ENCODE data around the gene LINGO4. TPM values are rescaled to one million over a fixed set of nuclear protein-coding genes. Genes with fewer than 3 reads are reported as not detected.

LINGO4 gene
- total RNA-seq, 1 donor from 2014 or later: not detected

DNA sequence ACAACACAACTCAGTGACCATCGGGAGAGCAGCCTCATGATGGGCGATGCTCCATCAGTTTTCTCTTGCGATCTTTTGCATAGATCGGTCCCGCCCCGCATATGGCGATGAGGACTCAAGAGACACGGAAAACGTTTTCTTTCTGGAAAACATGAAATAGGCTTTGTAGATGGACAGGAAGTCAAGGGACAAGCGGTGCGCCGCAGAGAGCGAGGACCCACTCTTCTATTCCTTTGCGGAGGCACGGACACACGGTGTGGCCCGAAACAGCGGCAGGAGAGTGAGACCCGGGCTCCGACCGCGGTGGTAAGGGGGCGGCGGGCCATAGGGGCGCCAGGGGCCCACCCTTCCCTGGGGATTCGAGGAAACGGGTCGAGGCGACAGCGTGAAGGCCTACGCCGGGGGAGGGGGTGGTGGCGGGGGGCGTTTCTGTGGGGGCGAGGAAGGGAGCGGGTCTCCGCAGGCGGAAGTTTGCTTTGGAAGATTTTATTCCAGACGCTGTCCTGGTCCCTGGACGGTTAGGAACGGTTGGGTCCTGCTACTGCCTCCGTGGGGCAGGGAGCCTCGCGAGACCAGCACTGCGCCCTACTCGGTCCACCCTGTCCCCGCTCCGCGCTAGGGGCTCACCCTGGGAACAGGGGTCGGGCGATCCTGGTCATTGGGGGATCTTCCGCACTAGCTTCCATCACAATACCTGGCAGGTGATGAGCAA, 14.1 kb downstream of the LINGO4 start:
- Mint-ChIP-seq H3K27me3 (ENCODE audit: unreplicated experiment) (peaks cover 12% of the 10 kb centered on the region), H3K4me1 (ENCODE audit: low read depth, unreplicated experiment) (peaks cover 8% of the 10 kb centered on the region), H3K4me3 (ENCODE audit: unreplicated experiment) (peak overlapping the region; percentile 100), H3K9me3 (ENCODE audit: unreplicated experiment) (peaks cover 12% of the 10 kb centered on the region), H3K27ac (ENCODE audit: unreplicated experiment) (peak overlapping the region; percentile 100), H3K36me3 (ENCODE audit: unreplicated experiment) (no peaks in the 10 kb centered on the region)
- TF ChIP-seq, protein P1, sequence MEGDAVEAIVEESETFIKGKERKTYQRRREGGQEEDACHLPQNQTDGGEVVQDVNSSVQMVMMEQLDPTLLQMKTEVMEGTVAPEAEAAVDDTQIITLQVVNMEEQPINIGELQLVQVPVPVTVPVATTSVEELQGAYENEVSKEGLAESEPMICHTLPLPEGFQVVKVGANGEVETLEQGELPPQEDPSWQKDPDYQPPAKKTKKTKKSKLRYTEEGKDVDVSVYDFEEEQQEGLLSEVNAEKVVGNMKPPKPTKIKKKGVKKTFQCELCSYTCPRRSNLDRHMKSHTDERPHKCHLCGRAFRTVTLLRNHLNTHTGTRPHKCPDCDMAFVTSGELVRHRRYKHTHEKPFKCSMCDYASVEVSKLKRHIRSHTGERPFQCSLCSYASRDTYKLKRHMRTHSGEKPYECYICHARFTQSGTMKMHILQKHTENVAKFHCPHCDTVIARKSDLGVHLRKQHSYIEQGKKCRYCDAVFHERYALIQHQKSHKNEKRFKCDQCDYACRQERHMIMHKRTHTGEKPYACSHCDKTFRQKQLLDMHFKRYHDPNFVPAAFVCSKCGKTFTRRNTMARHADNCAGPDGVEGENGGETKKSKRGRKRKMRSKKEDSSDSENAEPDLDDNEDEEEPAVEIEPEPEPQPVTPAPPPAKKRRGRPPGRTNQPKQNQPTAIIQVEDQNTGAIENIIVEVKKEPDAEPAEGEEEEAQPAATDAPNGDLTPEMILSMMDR (IDR thresholded peaks at IDR 0.05; ENCODE audit: partially characterized antibody, unreplicated experiment): no peak
- DNase-seq: peak; percentile 63

DNA sequence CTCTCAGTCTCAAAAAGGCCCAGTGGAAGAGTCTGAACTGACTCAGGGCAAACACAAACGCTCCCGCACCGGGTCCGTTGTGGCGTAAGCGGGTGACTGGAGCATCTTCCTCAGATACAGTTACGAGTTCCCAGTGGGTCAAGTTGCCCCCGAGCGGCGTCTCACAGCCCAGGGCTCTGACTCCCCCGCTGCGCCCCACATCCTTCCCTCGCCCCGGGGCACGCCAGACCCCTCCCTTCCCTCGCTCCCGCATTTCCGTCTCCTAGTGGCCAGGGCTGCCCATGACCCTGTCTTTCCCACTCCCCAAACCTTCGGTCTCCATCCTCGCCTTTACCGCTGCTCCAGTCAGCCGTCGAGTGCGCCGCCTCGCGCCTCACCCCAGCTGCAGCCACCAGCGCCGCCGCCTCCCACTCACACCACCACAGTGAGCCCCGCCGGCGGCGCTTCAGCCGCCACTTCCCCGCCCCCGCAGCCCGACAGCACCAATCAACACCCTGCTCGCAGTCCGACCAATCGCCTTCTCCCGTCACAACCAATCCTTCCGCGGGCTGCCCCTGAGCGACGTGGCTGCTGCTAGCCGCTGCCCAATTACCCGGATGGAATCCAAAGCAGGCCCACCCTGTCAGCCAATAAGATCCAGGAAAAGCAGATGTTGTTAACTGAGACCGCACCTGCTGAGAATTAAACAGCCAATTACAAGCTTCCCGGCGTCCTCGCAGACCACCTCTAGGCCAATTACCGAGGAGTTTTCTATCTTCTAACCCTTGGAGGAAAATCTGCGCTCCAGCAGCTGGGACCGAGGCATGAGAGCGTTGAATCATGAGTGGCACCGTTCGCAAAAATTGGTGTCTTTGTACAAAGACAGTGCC, 14.9 kb downstream of the LINGO4 start, which contains the start of gene TDRKH:
TSS of gene TDRKH (minus strand) at position 430 of the 869 bp plus-strand sequence. CDS start 7,478 bp downstream, outside the sequence.
- peak; percentile 98 for DNase-seq
- Mint-ChIP-seq H3K27ac (ENCODE audit: unreplicated experiment) (peak within 1 kb of the TSS; percentile 100), H3K27me3 (ENCODE audit: unreplicated experiment) (peaks cover 12% of the 10 kb centered on the region), H3K9me3 (ENCODE audit: unreplicated experiment) (peaks cover 12% of the 10 kb centered on the region), H3K4me1 (ENCODE audit: low read depth, unreplicated experiment) (peaks cover 8% of the 10 kb centered on the region), H3K4me3 (ENCODE audit: unreplicated experiment) (peak within 1 kb of the TSS; percentile 100), H3K36me3 (ENCODE audit: unreplicated experiment) (no peaks in the 10 kb centered on the region)
- TF ChIP-seq, protein P1 (IDR thresholded peaks at IDR 0.05; ENCODE audit: partially characterized antibody, unreplicated experiment): peak; percentile 48

DNA sequence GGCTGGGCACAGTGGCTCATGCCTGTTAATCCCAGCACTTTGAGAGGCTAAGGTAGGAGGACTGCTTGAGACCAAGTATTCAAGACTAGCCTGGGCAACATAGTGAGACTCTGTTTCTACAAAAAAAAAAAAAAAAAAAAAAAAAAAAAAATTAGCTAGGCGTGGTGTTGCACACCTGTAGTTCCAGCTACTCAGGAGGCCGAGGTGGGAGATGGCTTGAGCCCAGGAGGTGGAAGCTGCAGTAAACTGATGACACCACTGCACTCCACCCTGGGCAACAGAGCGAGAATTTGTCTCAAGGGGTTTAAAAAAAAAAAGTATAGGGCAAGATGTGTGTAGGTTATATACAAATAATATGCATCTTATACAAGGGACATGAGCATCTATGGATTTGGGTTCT, 17.5 kb downstream of the LINGO4 start:
- TF ChIP-seq, protein P1 (IDR thresholded peaks at IDR 0.05; ENCODE audit: partially characterized antibody, unreplicated experiment): no peak
- DNase-seq: no peak
- Mint-ChIP-seq H3K27ac (ENCODE audit: unreplicated experiment) (no peak overlapping the region), H3K27me3 (ENCODE audit: unreplicated experiment) (peaks cover 14% of the 10 kb centered on the region), H3K36me3 (ENCODE audit: unreplicated experiment) (no peaks in the 10 kb centered on the region), H3K4me3 (ENCODE audit: unreplicated experiment) (no peak overlapping the region), H3K4me1 (ENCODE audit: low read depth, unreplicated experiment) (peaks cover 8% of the 10 kb centered on the region), H3K9me3 (ENCODE audit: unreplicated experiment) (peaks cover 12% of the 10 kb centered on the region)

DNA sequence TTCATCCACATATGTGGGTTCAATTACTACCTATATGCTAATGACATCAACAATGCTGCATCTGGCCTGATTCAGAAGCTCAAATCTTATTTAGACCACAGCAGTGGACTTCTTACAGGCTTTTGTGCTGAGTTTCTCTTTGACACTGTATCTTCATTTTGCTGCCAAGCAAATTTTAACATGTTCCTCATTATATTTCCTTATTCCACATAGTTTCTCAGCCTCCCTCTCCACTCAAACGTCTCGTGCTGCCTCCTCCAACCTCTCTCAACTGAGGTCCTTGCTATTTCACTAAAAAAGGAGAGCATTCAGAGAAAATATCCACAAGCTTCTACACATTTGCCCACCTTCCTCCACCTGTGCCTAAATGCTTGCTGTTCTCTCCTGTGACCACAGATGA, 21.4 kb downstream of the LINGO4 start:
- no peaks in the 10 kb centered on the region for H3K4me1 Mint-ChIP-seq (ENCODE audit: low read depth, unreplicated experiment)
- no peaks in the 10 kb centered on the region for H3K36me3 Mint-ChIP-seq (ENCODE audit: unreplicated experiment)
- H3K27ac Mint-ChIP-seq (ENCODE audit: unreplicated experiment): no peak overlapping the region
- H3K27me3 Mint-ChIP-seq (ENCODE audit: unreplicated experiment): peaks cover 2% of the 10 kb centered on the region
- TF ChIP-seq, protein P1 (IDR thresholded peaks at IDR 0.05; ENCODE audit: partially characterized antibody, unreplicated experiment): no peak
- no peaks in the 10 kb centered on the region for H3K9me3 Mint-ChIP-seq (ENCODE audit: unreplicated experiment)
- H3K4me3 Mint-ChIP-seq (ENCODE audit: unreplicated experiment): no peak overlapping the region
- DNase-seq: no peak

All from glutamatergic neuron (in vitro differentiated cells).